ENCODE results near the gene GALNTL6.

GALNTL6 gene

DNA sequence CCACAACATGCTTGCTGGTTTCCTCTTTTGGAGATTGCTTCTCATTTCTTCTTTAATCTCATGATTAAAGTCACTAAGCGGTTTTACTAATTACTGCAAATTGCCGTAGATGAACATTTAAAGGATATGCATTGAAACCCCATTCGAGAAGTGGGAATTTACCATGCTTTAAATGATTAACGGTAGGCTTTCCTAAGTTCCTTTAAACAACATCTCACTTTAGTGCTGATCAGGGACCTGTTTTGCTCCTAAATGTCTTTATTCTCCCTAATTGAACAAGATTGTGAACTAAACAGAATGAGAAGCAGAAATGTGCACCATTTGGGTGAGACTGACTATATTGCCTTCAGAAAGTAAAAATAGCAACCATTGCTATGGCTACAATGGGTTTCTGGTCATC lies 430.3 kb downstream of the GALNTL6 start:
- DNase-seq: no peak

DNA sequence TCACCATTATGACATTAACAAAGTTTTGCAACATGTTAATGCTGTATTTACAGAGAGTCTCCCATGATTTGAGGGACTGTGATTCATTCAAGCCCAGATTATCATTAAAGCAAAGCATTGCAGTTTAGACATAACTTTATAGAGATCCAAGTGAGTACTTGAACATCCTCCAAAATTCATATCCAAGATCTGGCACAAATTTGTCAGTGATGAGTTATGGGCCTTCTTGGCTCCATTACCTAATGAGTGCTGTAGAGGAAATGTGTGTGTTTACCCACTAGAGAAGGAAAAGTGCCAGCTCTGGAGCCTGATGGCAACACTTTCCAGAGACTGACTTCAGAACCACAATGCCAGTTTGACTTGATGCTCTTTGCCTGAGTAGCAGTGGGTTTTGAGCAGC lies 432.3 kb downstream of the GALNTL6 start:
- DNase-seq: no peak

DNA sequence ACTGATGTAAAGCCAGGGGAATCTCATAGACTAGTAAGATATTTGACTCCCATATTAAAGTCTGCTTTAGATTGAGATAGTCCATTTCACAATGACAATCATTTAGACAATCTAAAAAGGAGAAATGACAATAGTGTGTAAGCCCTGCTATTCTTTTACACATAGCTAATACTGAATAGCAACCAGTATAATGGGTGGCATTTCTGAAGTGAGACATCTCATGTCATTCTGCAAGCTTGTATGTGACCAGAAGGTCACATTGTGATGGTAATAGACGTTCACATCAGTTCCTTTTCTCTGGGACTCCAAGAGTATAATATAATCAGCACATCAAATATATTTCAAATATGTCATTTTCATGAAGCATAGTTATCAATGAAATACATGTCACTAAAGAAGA lies 440.2 kb downstream of the GALNTL6 start:
- DNase-seq: no peak

DNA sequence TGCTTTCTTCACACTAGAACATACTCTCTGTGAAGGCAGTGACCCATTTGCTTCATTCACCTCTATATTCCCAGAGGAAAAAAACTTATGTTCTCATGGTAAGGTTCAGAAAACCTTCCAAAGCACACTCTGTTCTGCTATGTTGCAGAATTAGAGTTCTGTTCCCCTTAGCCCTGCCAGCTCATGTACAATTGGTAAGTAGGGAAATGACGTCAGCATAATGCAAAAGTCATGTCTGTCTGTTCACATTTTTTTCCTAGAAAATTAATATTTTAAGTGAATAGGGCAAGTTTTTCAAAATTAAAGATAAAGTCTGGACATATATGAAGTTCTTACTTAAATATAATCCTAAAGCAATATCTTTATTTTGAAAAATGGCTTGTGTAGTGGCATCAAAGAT lies 443.6 kb downstream of the GALNTL6 start:
- DNase-seq: no peak

DNA sequence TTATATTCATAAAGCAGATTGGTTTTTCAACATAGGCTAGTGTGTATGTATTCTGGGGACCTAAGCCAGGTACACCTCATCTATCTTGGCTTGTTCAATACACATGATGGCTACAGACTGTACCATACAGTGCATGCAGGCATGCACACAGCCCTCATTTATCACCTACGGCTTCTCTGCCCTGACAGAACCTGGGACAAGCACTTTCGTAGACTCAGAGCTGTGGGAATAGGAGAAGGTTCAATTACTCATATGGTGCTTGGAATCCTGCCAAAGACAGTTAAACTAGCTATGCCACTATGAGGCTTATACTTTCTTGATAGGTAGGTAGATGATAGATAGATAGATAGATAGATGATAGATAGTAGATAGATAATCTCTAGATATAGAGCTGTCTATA lies 457.2 kb downstream of the GALNTL6 start:
- DNase-seq: no peak

DNA sequence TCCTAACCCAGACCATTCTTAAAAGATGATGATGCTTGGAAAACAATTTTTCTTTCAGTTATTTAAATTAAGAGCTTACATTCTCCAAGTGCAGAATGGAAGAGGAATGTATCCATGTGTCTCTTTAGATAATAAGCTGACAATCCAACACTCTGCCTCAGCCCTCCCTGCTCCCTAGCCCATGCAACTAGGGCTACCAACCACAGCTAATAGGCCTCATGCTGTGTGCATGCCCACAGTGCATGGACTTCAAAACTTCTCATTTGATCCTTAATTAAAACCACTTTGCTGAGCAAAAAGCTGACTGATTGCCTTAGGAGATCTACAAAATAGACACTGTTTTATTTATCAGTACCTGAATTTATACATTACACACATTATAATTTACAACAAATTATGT lies 473.9 kb downstream of the GALNTL6 start:
- DNase-seq: no peak

DNA sequence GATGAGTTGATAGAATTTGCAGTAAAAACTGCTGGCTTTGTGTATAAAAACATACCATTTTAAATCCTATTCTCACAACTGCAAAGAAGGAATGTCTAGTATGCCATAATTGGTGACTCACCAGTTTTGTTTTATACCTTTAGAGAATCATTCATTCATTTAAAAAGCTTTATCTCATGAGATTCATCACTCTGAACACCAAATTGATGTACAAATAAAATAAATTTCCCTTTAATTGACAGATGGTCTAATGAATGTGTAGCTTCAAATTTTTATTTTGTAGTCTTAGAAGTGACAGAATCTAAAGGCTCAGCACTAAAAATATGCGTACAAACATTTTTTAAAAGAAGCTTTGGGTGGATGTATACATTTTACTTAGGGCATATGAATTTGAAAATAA lies 492.5 kb downstream of the GALNTL6 start:
- DNase-seq: no peak

DNA sequence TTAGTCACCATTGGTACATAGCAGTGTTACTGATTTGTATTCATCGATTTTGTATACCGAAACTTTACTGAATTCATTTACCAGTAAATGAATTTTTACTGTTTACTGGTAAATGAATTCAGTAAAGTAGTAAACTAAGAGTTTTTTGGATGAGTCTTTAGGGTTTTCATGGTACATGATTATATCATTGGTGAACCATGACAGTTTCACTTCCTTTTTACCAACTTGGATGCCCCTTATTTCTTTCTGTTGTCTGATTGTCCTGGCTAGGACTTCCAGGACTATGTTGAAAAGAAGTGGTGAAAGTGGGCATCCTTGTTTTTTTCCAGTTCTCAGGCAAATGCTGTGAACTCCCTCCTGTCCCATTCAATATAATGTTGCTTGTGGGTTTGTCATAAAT lies 494.9 kb downstream of the GALNTL6 start:
- no peak for DNase-seq

DNA sequence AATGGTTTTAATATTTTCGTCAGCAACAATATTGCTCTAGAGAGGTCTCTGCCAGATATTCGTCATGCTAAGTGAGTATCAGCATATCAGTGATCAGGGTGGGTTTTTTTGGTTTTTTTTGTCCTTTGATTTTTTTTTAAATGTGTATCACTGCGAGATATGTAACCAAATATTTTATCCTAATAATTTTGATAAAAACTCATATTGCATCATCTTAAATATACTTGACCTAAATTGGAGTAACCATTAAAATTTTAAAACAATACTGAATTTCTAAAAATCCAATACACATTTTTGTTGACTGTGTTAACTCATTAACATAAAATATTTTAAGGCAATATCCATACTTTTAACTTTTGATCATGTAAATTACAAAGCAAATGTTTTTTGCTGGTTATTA lies 498.5 kb downstream of the GALNTL6 start:
- no peak for DNase-seq

DNA sequence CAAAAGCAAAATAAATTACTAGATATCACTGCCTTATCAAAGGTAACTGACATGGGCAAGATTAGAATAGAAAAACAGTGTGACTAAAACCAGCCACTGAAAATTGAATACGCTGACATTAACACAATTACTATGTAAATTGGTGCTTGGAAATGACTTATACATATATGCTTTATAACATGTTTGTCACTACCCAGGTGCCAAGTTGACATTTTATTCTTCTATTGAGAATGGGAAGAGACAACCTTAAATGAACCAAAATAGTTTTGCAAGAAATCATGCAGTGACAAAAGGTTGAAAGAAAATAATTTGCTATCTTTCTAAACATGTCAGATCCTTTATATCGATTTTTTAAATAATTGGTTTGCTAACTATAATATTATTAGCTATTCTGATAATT lies 510.1 kb downstream of the GALNTL6 start:
- DNase-seq: no peak

DNA sequence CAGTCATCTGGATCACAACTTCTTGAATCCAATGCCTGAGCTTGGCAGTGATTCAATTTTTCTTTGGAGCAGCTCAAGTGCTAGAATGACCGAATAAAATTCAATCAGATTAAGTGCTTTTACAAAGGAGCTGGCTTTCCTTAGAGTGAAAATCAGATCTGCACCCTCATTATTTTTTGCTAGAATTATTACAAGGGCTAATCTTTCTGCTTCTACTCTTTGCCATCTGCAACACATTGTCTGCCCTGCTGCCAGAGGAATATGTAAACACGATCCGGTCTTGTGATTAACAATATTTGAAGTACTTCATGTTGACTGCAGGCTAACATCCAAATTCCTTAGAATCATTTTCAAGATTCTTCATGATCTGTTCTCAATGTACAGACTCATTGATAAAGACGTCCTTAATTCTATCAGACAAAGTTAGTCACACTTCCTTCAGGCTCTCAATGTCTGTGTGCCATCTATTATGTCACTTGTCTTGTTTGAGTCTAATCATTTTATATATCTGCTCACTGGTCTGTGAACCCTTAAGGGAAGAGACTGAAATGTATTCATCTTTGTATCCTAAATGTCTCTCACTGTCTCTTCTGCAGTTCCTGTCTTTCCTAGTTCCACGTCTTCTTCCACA lies 531.2 kb downstream of the GALNTL6 start:
- no peak for DNase-seq

DNA sequence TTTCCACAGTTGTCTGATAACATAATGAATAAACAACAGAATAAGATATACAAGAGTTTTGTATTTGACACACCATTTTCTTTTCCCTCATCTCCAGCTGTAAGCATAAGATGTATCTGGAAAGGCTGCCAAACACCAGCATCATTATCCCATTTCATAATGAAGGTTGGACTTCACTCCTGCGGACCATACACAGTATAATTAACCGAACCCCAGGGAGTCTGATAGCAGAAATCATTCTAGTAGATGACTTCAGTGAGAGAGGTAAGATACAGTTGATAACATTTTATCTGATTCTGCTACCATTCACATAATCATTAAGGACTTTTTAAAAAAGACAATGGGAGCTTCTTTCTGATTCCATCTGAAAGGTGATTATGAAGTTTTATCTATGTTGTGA lies 535.2 kb downstream of the GALNTL6 start:
- no peak for DNase-seq

DNA sequence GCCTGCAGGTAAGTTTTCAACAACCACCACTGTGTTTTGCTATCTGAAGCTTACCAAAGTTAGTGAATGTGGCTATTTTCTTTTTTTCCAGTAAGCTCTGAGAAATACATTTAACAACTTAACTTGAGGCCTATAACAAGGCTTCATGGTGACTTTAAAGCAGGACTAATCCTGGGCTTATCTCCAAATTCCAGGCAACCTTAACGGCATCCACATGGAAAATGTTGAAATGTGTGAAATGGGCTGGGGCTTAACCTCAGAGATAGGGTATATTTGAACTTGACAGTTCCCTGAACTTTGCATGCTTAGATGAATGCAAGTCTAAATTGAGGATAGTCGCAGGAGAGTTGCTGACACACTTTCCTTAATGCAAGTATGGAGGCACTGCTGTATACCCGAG lies 539.2 kb downstream of the GALNTL6 start:
- DNase-seq: no peak

DNA sequence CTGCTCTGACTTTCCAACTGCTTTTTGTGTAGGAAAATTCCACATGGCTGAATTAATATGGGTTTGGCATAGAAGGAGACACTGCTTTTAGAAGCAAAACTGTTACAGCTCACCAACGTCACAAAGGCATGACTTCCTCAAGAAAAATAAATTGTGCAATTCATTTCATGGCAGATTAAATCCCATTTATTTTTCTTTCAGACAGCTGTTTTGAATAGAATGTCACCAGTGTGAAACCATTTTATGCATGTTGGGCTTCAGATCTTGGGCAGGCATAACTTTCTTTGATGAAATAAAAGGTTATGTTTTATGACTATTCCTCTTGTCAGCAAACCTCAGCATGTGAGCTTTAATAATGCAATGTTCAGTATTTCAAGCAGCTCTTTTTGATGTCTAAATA lies 542.8 kb downstream of the GALNTL6 start:
- peak; percentile 22 for DNase-seq

DNA sequence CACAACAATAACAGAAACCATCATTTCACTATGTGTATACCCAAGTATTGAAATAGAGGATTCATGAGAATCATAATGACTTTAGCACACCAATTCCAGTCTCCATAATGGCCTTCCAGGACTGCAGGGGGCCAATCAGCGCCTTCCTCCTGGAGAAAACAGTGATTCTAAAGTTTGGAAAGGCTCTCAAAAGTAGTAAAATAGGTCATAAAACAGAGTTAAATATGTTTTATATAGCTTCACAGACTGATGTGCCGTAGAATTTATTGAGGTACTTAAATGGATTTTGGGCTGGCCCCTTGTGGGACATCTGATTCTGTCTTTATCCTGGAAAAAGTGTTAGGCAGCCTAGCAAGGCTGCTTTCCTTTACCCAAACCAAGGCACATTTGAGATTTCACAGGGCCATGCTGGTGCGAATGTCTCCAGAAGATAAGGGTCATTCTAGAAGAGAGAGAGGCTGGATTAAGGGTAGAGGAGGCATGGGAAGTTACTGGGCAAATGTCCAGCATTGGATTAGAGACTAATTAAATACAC lies 543.9 kb downstream of the GALNTL6 start:
- no peak for DNase-seq

DNA sequence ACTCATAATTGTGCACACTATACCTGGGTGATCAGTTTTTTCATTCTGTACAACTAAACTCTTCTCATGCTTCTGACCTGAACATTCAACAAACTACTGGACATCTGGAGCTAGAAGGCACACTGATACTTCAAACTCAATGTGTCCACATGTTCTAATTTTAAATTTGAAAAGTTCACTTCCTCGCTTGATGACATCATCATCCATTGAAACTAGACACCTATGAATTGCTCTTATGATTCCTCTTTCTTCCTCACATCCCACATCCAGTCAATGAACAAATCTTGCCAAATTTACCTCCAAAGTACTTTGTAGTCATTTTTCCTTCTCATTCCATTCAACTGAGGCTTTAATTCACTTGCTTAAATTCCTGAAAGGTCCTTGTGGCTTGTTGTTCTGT lies 549.4 kb downstream of the GALNTL6 start:
- no peak for DNase-seq

DNA sequence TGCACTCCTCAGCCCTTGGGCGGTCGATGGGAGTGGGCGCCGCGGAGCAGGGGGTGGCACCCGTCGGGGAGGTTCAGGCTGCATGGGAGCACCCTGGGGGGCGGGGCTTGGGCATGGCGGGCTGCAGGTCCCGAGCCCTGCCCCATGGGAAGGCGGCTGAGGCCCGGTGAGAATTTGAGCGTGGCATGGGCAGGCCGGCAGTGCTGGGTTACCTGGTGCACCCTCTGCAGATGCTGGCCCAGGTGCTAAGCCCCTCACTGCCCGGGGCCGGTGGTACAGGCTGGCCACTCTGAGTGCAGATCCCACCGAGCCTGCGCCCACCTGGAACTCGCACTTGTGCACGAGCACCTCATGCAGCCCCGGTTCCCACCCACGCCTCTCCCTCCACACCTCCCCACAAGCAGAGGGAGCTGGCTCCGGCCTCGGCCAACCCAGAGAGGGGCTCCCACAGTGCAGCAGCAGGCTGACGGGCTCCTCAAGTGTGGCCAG lies 556.3 kb downstream of the GALNTL6 start:
- DNase-seq: no peak

DNA sequence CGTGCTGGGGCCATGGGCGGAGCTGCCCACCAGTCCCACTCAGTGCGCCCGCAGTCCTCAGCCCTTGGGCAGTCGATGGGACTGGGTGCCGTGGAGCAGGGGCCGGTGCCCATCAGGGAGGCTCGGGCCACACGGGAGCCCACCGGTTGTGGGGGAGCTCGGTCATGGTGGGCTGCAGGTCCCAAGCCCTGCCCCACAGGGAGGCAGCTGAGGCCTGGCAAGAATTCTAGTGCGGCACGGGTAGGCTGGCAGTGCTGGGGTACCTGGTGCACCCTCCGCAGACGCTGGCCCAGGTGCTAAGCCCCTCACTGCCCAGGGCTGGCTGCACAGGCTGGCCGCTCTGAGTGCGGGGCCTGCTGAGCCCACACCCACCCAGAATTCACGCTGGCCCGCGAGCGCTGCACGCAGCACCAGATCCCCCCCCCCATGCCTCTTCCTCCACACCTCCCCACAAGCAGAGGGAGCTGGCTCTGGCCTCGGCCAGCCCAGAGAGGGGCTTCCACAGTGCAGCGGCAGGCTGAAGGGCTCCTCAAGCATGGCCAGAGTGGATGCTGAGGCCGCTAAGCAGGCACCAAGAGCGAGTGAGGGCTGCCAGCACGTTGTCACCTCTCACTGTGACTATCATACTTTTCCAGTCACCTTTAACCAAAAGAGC lies 564.4 kb downstream of the GALNTL6 start:
- no peak for DNase-seq

DNA sequence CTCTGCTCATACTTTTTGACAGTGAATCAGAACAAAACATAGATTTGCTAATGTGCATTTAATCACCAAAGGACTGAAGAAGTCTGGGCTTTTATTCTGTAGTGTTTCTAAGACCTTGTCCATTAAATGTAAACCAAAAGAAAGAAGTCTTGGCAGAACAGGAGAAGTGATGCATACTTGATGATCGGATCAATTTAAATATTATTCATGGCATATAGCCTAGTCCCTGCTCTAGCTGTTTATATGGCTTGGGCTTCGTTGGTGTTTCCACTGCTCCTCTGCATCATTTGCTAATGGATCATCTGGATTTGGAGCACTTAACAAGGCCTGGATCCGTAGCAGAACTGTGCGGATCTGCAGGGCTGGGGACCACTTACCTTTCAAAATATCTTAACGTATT lies 566.6 kb downstream of the GALNTL6 start:
- DNase-seq: no peak

DNA sequence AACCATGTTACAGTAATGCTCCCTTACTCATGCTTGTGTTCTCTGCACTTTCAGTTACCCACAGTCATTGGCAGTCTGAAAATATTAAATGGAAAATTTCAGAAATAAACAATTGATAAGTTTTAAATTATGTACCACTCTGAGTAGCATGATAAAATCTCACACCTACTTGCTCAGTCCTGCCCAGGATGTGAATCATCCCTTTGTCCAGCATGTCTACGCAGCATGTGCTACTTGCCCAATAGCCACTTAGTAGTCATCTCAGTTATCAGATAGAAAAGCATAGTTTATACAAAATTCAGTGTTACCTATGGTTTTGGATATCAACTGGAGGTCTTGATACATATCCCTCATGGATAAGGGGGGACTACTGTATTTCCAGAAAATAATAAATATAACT lies 577.1 kb downstream of the GALNTL6 start:
- DNase-seq: no peak

DNA sequence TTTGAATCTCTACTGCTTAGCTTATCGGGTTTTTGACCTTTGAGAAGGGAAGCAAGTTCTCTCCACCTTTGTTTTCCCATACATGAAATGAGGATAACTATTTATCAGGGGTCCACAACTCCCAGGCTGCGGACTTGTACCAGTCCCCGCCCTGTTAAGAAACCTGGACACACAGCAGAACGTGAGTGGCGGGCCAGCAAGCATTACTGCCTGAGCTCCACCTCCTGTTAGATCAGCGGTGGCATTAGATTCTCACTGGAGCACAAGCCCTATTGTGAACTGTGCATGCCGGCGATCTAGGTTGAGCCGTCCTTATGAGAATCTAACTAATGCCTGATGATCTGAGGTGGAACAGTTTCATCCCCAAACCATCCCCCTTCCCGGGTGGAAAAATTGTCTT lies 579.5 kb downstream of the GALNTL6 start:
- no peak for DNase-seq

DNA sequence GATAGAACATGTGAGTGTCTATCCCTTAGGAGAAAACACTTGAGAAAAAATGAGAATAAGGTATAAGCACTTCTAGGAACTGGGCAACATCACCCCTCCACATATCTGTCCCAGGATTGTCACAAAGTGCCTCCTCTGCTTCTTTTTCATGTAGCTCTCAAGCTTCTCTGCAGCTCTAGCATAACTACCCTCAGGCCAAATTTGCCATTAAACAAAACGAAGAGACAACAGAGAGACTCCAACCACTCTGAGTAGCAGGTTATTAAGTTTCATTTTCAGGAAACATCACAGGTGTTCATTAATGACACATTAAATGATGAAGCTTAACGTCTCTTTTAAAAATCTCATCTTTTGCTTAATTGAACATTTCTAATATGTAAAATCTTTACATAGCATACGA lies 580.0 kb downstream of the GALNTL6 start:
- DNase-seq: no peak

DNA sequence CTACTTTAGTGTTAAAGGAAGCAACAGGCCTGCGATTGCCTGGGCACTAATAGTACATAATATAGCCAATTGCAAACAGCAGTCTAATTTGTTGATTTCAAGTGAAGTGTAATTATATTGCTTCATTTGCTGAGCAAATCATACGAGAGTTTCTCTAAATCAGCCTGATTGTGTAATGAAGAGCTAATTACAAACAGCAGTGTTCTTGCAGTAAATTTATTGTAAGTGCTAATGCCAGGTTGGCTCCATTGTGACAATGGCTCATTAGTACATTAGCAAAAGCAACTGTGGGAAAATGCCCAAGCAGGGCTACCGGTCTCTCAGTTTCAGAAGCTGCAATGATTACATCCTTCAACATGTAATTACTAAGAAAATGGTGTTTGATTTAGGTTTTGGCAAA lies 591.5 kb downstream of the GALNTL6 start:
- no peak for DNase-seq

DNA sequence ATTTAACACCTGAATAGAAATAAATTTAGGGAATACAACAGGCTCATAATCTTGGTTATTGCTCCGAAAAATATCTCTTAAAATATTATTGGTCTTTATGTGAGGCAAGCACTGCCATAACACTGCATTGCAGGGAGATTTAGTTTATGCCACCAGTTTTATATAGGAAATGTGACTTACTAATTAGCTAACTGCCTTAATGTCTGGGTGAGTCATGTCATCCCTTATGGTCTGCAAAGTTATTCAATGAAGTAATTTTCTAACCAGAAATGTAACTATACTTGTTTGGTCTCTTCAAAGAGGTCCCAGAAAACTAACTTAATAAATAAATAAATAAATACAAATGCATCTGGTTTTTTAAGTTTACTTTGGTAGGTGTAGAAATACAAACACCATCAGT lies 597.2 kb downstream of the GALNTL6 start:
- no peak for DNase-seq

DNA sequence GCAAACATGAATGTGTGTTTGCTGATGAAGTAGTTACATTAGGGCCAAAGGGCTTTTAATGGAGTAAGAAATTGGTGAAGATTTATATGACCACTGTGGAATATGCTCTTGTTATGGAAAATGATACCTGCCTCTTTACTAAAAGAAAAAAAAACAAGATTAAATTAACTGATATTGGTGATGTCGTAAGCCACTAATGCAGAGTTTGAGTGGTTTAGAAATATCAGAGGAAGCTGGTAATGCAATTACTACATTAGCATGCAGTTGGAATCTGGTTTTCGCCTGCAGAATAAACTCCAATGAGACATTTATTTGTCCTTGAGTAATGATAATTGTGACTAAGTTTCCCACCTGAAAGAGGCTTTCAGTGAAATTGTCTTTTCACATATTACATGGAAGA lies 597.9 kb downstream of the GALNTL6 start:
- no peak for DNase-seq
